SK-N-MC (cell line): ENCODE data around the gene SETD1A.

ENCODE experiments used
- EZH2 ChIP-seq: fragments of 200-600 bp; sonication (generic); IDR thresholded peaks from one replicate; pipeline ENCODE4 v1.6.1; 2017; ENCODE audit warnings: antibody characterized with exemption
- FOXP2 ChIP-seq: optimal IDR thresholded peaks from 2 replicates; pipeline ENCODE3; 2011; ENCODE audit warnings: mild to moderate bottlenecking, moderate library complexity; ENCODE audit not compliant: insufficient read depth; ENCODE audit errors: extremely low read length, control extremely low read depth
- POLR2AphosphoS5 ChIP-seq: IDR thresholded peaks from 2 replicates; pipeline ENCODE4 v1.6.1; 2012; ENCODE audit warnings: mild to moderate bottlenecking, low read depth, low read length, borderline replicate concordance

- TF ChIP-seq EZH2 (no peak), POLR2AphosphoS5 (no peak), FOXP2 (no peak)
Observed at GRCh38 chr16:31005350-31006085, 48.0 kb downstream of the SETD1A start.
